ENCODE measurements around the gene PRKCB.

PRKCB gene

GRCh38 chr16:23866621-23867020, 30.8 kb downstream of the PRKCB start:
- no peak for DNase-seq

- no peak for DNase-seq
Measured at GRCh38 chr16:23867566-23867965, 31.8 kb downstream of the PRKCB start.

GRCh38 chr16:23868136-23868535, 32.4 kb downstream of the PRKCB start:
- no peak for DNase-seq

GRCh38 chr16:23869052-23869451, 33.3 kb downstream of the PRKCB start:
- no peak for DNase-seq

GRCh38 chr16:23871924-23872323, 36.1 kb downstream of the PRKCB start:
- no peak for DNase-seq

- no peak for DNase-seq
Measured at GRCh38 chr16:23874613-23875294, 39.0 kb downstream of the PRKCB start.

GRCh38 chr16:23876256-23876896, 40.6 kb downstream of the PRKCB start:
- no peak for DNase-seq

GRCh38 chr16:23877107-23878070, 41.6 kb downstream of the PRKCB start:
- DNase-seq: no peak

GRCh38 chr16:23879735-23880373, 44.1 kb downstream of the PRKCB start:
- no peak for DNase-seq

GRCh38 chr16:23889189-23889588, 53.4 kb downstream of the PRKCB start:
- no peak for DNase-seq

- no peak for DNase-seq
Measured at GRCh38 chr16:23893986-23894385, 58.2 kb downstream of the PRKCB start.

- DNase-seq: no peak
Measured at GRCh38 chr16:23895052-23895451, 59.3 kb downstream of the PRKCB start.

- DNase-seq: no peak
Measured at GRCh38 chr16:23896832-23897821, 61.3 kb downstream of the PRKCB start.

- DNase-seq: no peak
Measured at GRCh38 chr16:23898682-23899430, 63.1 kb downstream of the PRKCB start.

GRCh38 chr16:23899869-23900268, 64.1 kb downstream of the PRKCB start:
- DNase-seq: no peak

- no peak for DNase-seq
Measured at GRCh38 chr16:23900480-23901177, 64.8 kb downstream of the PRKCB start.

- DNase-seq: no peak
Measured at GRCh38 chr16:23901178-23902033, 65.6 kb downstream of the PRKCB start.

- no peak for DNase-seq
Measured at GRCh38 chr16:23902034-23902747, 66.4 kb downstream of the PRKCB start.
